ENCODE measurements around the gene ZNF48. TPM values are rescaled to one million over a fixed set of nuclear protein-coding genes. Genes with fewer than 3 reads are reported as not detected.

ZNF48 gene
- total RNA-seq, 1 experiment from 2014 or later: 57.3 TPM

GRCh38 chr16:30429418-30429677 is 34.1 kb downstream of the ZNF48 start:
- no CpG with 5 or more reads among the region's 11 CpGs for WGBS (ENCODE audit: extremely low coverage, insufficient read length, low lambda C conversion rate)
- Histone ChIP-seq H3K23me2 (ENCODE audit: insufficient read length, low read depth, low read length, poor library complexity, severe bottlenecking) (peaks cover 9% of the 10 kb centered on the region), H3K27me3 (ENCODE audit: insufficient read depth, low read length) (no peaks in the 10 kb centered on the region), H3K79me2 (ENCODE audit: insufficient read depth, low read length) (peaks cover 4% of the 10 kb centered on the region; the same call in 1 of the 2 replicates), H3K27ac (ENCODE audit: insufficient read length, low read depth, low read length) (no peak overlapping the region), H2BK120ac (ENCODE audit: low read depth, low read length, poor library complexity, severe bottlenecking) (no peak overlapping the region), H3K4ac (ENCODE audit: low read depth, low read length) (no peak overlapping the region), H3K79me1 (ENCODE audit: insufficient read depth, low read depth, low read length, poor library complexity, severe bottlenecking) (peaks cover 8% of the 10 kb centered on the region), H3K23ac (ENCODE audit: insufficient read length, low read depth, low read length) (no peak overlapping the region), H4K20me1 (ENCODE audit: control insufficient read depth, insufficient read depth, insufficient read length) (no peaks in the 10 kb centered on the region), H2BK15ac (ENCODE audit: low read depth, low read length) (no peak overlapping the region), H3K4me1 (ENCODE audit: insufficient read depth, low read length) (no peaks in the 10 kb centered on the region), H2AK5ac (ENCODE audit: insufficient read length, low read length) (no peak overlapping the region), H3K18ac (ENCODE audit: insufficient read length, low read depth, low read length) (peak overlapping the region; percentile 85), H3K9me3 (ENCODE audit: control insufficient read depth, low read depth, low read length) (no peaks in the 10 kb centered on the region), H4K5ac (ENCODE audit: insufficient read length, low read depth, low read length) (no peak overlapping the region), H4K8ac (replicated peaks; ENCODE audit: insufficient read length, low read depth, low read length) (no peak overlapping the region), H2BK12ac (ENCODE audit: insufficient read length, low read depth, low read length) (no peak overlapping the region), H2AFZ (ENCODE audit: low read length) (no peak overlapping the region), H3K9ac (ENCODE audit: extremely low read depth, insufficient read length, low read length) (peak overlapping the region; percentile 60), H3K14ac (ENCODE audit: insufficient read depth, low read length) (peak overlapping the region; percentile 75), H3K56ac (ENCODE audit: insufficient read length, low read depth, low read length) (no peak overlapping the region), H2BK20ac (ENCODE audit: low read depth, low read length, poor library complexity, severe bottlenecking) (no peak overlapping the region), H3K4me2 (ENCODE audit: insufficient read depth, insufficient read length, low read length) (peak overlapping the region; percentile 87), H2BK5ac (ENCODE audit: insufficient read length, low read length) (no peak overlapping the region), H3T11ph (ENCODE audit: low read length) (no peak overlapping the region), H4K91ac (ENCODE audit: insufficient read length, low read depth, low read length) (no peak overlapping the region)
- Mint-ChIP-seq H3K27ac (peak overlapping the region in 1 of 3 experiments; percentile 47; a peak in 2 of 7 replicates), H3K36me3 (ENCODE audit: insufficient read depth in 1 of 3, low read depth in 3 of 3) (peaks cover 19 to 32% (median 27%) of the 10 kb centered on the region in 3 experiments), H3K9me3 (no peaks in the 10 kb centered on the region; a peak in 2 of 5 replicates), H3K4me1 (peaks cover 4 to 12% of the 10 kb centered on the region in 2 experiments; a peak in 3 of 4 replicates), H3K27me3 (ENCODE audit: low read depth) (peaks cover 21% of the 10 kb centered on the region), H3K4me3 (no peak overlapping the region)
- DNase-seq: no peak
- no peak for TF ChIP-seq CTCF (conservative IDR thresholded peaks at IDR 0.05)
